Uterus (tissue), 4 donors: Measurements from ENCODE around the gene CEBPA. TPM values are rescaled to one million over a fixed set of nuclear protein-coding genes. Genes with fewer than 3 reads are reported as not detected.

Experiments
- DNase-seq, 2 donors: peaks; one replicate each; pipeline ENCODE4 v3.0.0-alpha.2; 2019 to 2020
- H3K27ac ChIP-seq, 2 donors: fragments of 200-600 bp; sonication (generic); 1 replicate in 1 of 2; 2 replicates in 1 of 2; pipeline ENCODE4 v1.5.1; 2016 to 2018
- H3K27me3 ChIP-seq, 2 donors: fragments of 200-600 bp; sonication (generic); one replicate each; pipeline ENCODE4 v1.5.1; 2018 to 2019; ENCODE audit warnings: control low read depth in 1 of 2
- H3K36me3 ChIP-seq, 2 donors: fragments of 200-600 bp; sonication (generic); one replicate each; pipeline ENCODE4 v1.5.1; 2019; ENCODE audit warnings: control low read depth in 1 of 2
- H3K4me1 ChIP-seq, 2 donors: fragments of 200-600 bp; sonication (generic); one replicate each; pipeline ENCODE4 v1.5.1; 2018 to 2019; ENCODE audit warnings: control low read depth in 1 of 2
- H3K4me3 ChIP-seq, 2 donors: fragments of 200-600 bp; sonication (generic); 1 replicate in 1 of 2; 2 replicates in 1 of 2; pipeline ENCODE4 v1.5.1; 2018 to 2019; ENCODE audit warnings: mild to moderate bottlenecking in 1 of 2
- H3K9me3 ChIP-seq, 2 donors: fragments of 200-600 bp; sonication (generic); one replicate each; pipeline ENCODE4 v1.5.1; 2019; ENCODE audit warnings: control low read depth in 1 of 2
- POLR2A ChIP-seq, 2 donors: fragments of 450-650 bp; IDR thresholded peaks; one replicate each; pipeline ENCODE4 v1.6.1; 2016; ENCODE audit warnings: antibody characterized with exemption in 2 of 2, mild to moderate bottlenecking in 1 of 2, moderate library complexity in 1 of 2
- intact Hi-C: fragments of 100-400 bp; cut with DNase I; formaldehyde crosslinking; loops from one replicate; pipeline ENCODE4 v1.15.1; 2023; ENCODE audit warnings: low total_unique reads
- total RNA-seq, 4 donors: library from RNA; depleted of rRNA in 3 of 4; stranded (reverse); fragments of >200 nt in 3 of 4; gene quantifications; one replicate each; pipeline versions ENCODE4 v1.1.0 to v1.2.4, GENCODE V29; 2014 to 2023
- TF ChIP-seq, protein P1 (sequence below), 4 experiments: fragments of 200-600 bp in 2 of 4; fragments of 450-650 bp in 2 of 4; sonication (generic) in 2 of 4; IDR thresholded peaks; one replicate each; pipeline ENCODE4 v1.5.1; 2016 to 2019; ENCODE audit warnings: antibody characterized with exemption in 4 of 4, mild to moderate bottlenecking in 2 of 4, moderate library complexity in 1 of 4
- donor health status: DM: yes; HTN: yes; CAD: no.

CEBPA gene
- total RNA-seq, 4 donors from 2014 or later, result 1.3 to 9.1 (median 5.0) TPM

DNA sequence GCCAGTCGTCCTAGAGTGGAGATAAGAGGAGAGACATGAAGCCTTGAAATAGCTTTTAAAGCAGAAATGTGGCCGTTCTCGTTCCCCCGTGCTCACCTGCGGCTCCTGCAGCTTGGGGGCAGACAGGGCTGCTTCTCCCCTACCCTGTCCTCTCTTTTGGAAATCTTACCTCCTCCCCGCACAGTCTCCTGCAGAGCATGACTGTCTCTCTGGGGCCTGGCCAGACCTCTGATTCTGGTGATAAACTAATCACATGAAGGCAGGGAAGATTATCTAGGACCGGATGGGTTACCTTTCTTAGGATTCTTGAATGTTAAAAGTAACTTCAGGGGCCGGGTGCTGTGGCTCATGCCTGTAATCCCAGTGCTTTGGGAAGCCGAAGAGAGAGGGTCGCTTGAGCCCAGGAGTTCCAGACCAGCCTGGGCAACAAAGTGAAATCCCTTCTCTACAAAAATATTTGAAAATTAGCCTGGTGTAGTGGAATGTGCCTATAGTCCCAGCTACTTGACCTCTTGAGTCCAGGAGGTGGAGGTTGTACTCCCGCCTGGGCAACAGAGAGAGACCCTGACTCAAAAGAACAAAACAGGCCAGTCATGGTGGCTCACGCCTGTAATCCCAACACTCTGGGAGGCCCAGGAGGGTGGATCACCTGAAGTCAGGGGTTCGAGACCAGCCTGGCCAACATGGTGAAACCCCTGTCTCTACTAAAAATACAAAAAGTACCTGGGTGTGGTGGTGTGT lies 8.1 kb downstream of the CEBPA start:
- Histone ChIP-seq H3K4me1 (no peaks in the 10 kb centered on the region), H3K9me3 (no peaks in the 10 kb centered on the region), H3K27ac (peak overlapping the region in 1 of 2 donors; percentile 53), H3K36me3 (no peaks in the 10 kb centered on the region), H3K27me3 (no peaks in the 10 kb centered on the region), H3K4me3 (no peak overlapping the region)
- intact Hi-C loops, result loop anchor here (10.0 kb wide), 1 partner anchor 111 kb away; no protein-coding TSS in a partner anchor
- DNase-seq, result no peak
- no peak for TF ChIP-seq POLR2A (IDR thresholded peaks at IDR 0.05)
- TF ChIP-seq, protein P1, sequence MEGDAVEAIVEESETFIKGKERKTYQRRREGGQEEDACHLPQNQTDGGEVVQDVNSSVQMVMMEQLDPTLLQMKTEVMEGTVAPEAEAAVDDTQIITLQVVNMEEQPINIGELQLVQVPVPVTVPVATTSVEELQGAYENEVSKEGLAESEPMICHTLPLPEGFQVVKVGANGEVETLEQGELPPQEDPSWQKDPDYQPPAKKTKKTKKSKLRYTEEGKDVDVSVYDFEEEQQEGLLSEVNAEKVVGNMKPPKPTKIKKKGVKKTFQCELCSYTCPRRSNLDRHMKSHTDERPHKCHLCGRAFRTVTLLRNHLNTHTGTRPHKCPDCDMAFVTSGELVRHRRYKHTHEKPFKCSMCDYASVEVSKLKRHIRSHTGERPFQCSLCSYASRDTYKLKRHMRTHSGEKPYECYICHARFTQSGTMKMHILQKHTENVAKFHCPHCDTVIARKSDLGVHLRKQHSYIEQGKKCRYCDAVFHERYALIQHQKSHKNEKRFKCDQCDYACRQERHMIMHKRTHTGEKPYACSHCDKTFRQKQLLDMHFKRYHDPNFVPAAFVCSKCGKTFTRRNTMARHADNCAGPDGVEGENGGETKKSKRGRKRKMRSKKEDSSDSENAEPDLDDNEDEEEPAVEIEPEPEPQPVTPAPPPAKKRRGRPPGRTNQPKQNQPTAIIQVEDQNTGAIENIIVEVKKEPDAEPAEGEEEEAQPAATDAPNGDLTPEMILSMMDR (IDR thresholded peaks at IDR 0.05), result no peak

DNA sequence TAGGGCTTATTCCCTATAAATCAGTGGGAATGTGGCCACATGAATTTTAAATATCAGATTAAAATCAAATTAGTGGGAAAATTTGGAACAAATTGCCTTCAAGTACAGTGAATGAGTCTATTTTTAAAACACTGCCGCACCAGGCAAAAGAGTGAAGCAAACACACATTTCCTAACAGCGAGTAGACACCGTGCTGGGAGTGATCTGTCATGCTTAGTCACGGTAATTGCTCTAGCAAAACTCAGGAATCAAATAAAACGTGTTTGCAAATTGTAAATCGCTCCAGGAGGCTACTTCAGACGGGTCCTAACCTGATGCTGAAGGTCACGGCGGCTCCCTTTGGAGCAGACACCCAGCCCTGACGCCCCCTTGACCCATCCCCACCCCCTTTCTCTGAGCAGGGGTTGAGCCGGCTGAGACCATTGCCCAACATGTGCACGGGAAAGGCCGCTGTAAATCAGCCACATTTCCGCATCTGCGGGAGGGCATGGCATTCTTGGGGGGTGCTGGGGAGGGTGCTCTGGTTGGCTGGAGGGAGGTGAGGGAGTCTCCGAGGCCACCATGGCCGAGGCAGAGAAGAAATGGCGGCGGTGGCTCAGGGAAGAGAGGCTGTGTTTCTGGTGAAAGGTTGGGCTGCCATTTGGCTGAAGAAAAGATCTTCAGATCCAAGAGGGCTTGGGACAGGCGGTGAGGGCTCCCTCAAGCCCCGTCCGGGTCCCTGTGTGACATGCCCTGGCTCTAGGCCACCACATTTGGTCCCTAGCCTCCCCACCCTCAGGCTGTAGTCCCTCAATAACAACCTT lies 8.9 kb downstream of the CEBPA start:
- H3K9me3 ChIP-seq, result peaks cover 0 to 6% of the 10 kb centered on the region in 2 donors
- intact Hi-C loops, result loop anchor here (10.0 kb wide), 1 partner anchor 111 kb away; no protein-coding TSS in a partner anchor
- DNase-seq, result peak; percentile 32 to 40
- peak overlapping the region in 1 of 2 donors; percentile 53 for H3K27ac ChIP-seq
- no peak for TF ChIP-seq POLR2A (IDR thresholded peaks at IDR 0.05)
- TF ChIP-seq, protein P1 (IDR thresholded peaks at IDR 0.05), result no peak
- no peak overlapping the region for H3K4me3 ChIP-seq
- H3K36me3 ChIP-seq, result no peaks in the 10 kb centered on the region
- no peaks in the 10 kb centered on the region for H3K27me3 ChIP-seq
- H3K4me1 ChIP-seq, result no peaks in the 10 kb centered on the region

DNA sequence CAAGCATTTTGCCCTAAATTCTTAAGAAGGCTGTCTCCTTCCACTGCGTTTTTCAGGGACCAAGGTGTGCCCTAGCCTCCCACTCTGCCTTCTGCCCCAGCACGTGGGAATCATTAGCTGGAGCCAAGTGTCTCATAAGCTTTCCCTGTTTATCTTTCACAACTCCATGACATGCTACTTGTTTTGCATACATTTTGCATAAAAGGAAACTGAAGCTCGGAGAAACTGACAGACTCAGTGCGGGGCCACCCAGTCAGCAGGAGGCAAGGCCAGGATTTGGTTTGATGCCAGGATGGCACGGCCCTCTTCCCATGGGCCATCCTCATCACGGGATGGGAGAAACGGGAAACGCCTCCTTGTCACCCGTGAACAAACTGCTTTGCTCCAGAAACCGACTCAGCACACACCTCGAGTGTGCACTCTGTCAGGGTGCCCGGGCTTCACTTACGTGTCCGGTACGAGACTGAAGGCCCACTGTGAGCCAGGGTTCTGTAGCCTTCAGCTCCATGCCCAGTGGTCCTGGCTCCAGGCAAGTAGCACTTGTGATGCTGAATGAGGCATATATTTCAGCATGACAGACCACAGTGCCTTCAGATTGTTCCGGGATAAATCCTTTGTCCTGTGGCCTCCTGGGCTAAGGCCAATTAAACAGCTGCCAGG lies 9.6 kb downstream of the CEBPA start:
- no peak for DNase-seq
- H3K27ac ChIP-seq, result peak overlapping the region in 1 of 2 donors; percentile 46
- no peak for TF ChIP-seq POLR2A (IDR thresholded peaks at IDR 0.05)
- TF ChIP-seq, protein P1 (IDR thresholded peaks at IDR 0.05), result no peak
- intact Hi-C loops, result loop anchor here (10.0 kb wide), 1 partner anchor 112 kb away; no protein-coding TSS in a partner anchor
- no peaks in the 10 kb centered on the region for H3K27me3 ChIP-seq
- no peaks in the 10 kb centered on the region for H3K36me3 ChIP-seq
- H3K4me3 ChIP-seq, result no peak overlapping the region
- no peaks in the 10 kb centered on the region for H3K4me1 ChIP-seq
- peaks cover 0 to 11% of the 10 kb centered on the region in 2 donors for H3K9me3 ChIP-seq

DNA sequence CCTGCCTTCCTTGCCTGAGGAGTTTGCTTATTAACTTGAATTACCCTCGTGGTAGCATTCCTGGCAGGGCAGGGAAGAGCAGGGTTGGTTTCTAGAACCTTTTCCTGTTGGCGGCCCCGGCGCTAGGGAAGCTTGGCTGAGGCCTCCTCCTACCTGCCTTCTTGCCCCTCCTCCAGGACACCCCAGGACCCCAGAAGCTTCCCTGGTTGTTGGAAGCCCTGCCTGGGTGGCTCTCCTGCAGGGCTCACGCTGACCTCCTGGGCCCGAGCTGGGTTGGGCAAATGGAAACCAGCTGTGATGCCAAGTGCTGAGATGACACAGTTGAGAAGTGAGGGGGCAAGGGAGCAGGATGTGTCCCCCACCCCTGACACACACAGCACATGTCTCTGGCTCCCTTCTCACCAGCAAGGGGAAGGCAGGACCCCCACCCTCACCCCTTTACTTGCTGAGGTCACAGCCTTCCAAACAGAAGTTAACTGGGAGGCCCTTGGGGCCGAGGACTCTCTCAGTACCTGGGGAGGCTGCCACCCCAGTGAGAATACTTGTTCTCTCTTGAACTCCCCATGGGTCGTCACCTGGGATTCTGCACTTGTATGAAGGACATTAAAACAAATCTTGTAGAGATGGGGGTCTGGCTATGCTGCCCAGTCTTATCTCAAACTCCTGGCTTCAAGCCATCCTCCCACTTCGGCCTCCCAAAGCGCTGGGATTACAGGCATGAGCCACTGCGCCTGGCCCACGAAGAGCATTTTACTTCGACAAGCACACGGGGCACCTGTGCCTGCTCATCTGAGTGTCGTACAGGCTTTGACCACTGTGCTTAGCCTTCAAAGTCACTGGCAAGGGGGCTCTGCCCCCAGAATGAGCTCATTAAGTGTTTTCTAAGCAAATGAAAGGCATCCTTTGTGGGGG lies 10.5 kb downstream of the CEBPA start:
- Histone ChIP-seq H3K27ac (no peak overlapping the region), H3K4me1 (no peaks in the 10 kb centered on the region), H3K27me3 (no peaks in the 10 kb centered on the region), H3K36me3 (no peaks in the 10 kb centered on the region), H3K9me3 (peaks cover 0 to 11% of the 10 kb centered on the region in 2 donors), H3K4me3 (no peak overlapping the region)
- TF ChIP-seq POLR2A (IDR thresholded peaks at IDR 0.05), result no peak
- TF ChIP-seq, protein P1 (IDR thresholded peaks at IDR 0.05), result no peak
- intact Hi-C loops, result loop anchor here (10.0 kb wide), 1 partner anchor 113 kb away; no protein-coding TSS in a partner anchor
- DNase-seq, result no peak
